NCI-H1105 treated with DMSO at 0.1 percent for 48 hours (cell line): Measurements from ENCODE around the gene CTF1.
"Not testable (repeated sequence)": the region's sequence is repeated elsewhere in the genome, so short reads cannot be mapped to it uniquely, and the experiment has no call there.

ENCODE experiments used
- DNase-seq: peaks from one replicate; lab custom pipeline; 2025; lab: John Stamatoyannopoulos, UW

The CTF1 gene

GRCh38 chr16:30888856-30889499, 7.4 kb upstream of the CTF1 start:
- no peak for DNase-seq

DNA sequence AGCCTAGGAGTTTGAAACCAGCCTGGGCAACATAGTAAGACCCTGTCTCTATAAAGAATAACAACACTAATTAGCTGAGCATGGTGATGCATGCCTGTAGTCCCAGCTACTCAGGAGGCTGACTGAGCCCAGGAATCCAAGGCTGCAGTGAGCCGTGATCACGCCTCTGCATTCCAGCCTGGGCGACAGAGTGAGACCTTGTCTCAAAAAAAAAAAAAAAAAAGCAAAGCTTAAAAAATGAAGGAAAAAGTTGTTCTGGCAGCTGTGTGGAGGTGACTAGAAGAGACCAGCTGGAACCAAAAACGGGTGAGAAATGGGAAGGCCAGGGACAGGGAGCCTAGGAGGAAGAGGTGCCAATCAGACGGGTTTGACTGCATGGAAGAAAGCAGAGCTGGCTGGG, 6.7 kb upstream of the CTF1 start:
- DNase-seq, result no peak

GRCh38 chr16:30891043-30891823, 5.2 kb upstream of the CTF1 start:
- not testable (repeated sequence) for DNase-seq

DNA sequence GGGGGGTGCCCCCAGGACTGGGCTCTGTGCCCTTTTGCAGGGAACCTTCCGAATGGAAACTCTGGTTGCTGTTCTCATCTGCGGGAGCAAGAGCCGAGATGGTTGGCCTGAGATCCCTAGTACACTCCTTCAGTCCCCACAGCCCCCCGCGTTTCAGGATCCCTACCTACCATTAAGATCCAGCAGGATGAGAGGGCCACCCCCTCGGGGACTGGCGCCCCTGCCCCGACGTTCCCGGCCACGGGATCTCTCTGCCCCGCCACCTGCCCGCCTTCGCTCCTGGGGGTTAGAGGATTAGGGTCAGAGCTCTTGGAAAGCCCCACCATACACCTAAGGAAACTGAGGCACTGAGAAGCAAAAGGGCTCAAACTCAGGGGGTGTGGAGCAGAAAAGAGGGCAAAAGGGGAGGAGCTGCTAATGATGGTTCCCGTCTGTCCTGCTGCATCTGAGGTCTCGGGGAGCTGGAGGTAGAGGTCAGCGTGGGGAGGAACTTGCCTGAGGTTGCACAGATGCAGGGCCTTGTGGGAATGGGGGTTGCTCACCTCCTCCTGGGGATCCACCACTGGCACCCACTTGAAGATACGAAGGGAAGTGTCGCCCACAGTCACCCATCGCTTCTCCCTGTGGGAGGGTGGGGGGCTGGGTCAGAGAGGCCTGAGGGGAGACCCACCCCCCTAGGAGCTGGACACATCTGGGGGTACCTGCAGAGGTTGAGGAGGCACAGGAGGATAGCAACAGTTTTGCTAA, 3.6 kb upstream of the CTF1 start:
- no peak for DNase-seq

- DNase-seq, result no peak
These were observed 3.0 kb upstream of the CTF1 start for GRCh38 chr16:30893417-30893743.

GRCh38 chr16:30893744-30894539, 2.5 kb upstream of the CTF1 start, which contains the start of gene BCL7C:
TSS of gene BCL7C (minus strand) at chr16:30894077. CDS start at chr16:30893944, 133 bp downstream.
- DNase-seq, result peak; percentile 68

- no peak for DNase-seq
These were observed 1.7 kb upstream of the CTF1 start for GRCh38 chr16:30894540-30895368.

DNA sequence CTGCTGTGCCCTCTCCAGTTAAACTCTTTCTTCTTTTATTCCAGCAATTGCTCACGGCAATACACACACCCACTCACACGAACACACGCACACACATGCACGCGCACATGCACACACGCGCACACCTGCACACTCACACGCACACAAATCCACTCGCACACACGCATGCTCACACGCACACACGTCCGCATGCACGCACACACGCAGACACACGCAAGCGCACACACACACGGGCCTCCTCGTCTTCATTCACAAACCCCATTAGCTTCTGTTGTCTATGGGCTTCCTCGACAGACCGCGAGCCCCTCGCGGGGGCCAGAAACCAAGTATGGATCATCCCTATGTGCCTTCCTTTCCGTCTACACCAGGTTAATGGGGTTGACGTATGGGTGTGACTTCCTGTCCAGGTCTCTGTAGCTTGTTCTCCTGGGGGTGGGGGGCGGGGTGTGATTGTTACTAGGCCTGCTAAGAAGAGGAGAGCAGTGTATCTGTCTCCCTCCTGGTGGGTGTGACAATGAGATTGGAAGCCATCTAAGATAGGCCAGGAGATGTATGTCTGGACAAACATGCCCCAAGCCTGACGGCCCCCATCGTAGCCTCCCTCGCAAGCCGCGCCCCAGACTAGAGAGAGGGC, 670 bp upstream of the CTF1 start:
- no peak for DNase-seq

DNA sequence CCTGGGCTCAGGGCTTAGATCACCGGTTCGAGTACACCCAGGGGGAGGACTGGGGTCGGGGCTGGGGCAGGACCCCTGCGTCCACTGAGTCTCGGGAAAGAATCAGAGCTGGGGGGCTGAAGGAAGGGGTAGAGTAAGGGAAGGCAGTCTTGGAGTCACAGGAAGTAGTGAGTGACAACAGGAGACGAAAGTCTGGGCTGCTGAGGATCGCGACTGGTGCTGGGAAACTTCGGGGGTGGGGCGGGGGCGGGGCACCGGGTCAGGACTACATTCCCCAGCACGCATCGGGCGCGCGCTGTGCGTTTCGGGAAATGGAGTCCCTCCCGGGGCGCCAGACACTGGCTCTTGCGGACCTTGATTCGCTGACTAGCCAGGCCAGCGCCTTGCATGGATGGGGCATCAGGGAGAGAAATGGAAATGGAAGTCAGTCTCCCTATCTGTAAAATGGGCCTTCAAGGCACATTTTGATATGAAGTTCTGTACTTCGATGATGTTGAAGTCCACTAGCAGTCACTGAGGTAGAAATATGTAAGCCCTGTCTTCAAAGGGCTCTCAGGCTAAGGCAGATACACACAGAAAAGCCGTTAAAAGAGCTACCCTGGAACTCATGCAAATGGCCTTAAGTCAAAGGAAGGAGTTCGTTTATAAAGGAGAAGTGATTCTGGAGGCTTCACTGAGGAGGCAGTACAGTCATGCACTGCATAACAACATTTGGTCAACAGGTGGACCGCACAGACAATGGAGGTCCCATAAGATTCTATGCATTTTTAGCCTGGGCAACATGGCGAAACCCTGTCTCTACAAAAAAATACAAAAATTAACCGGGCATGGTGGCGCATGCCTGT, 697 bp downstream of the CTF1 start:
- DNase-seq, result peak; percentile 72

GRCh38 chr16:30899794-30900193, 3.4 kb downstream of the CTF1 start:
- DNase-seq, result no peak

GRCh38 chr16:30900588-30900987, 4.2 kb downstream of the CTF1 start:
- DNase-seq, result no peak

DNA sequence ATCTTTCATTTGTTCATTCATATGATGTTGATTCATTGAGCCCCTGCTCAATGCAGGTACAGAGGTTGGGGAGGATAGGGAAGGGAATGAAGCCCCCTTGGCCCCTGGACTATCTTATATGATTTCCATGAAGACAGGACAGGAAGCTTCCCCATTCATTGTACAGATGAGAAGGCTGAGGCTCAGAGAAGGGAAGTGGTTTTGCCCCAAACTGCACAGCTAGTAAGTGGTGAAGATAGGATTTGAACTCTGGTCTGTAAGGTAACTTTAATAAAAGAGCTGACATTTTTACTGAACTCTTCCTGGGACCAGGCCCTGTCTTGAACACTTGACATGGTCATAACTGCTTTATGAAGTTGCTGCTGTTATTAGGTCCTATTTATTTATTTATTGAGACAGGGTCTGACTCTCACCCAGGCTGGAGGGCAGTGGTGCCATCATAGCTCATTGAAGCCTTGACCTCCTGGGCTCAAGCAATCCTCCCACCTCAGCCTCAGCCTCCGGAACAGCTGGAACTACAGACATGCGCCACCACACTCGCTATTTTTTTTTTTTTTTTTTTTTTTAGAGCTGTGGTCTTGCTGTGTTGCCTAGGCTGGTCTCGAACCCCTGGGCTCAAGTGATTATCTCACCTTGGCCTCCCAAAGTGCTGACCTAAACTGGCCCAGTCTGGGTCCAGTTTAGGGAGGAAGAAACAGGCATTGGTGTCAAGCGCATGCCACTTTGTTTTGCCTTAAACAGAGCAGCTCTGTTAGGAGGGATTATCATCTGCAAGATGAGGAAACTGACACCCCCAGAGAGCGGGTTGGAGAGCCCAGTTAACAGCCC, 5.0 kb downstream of the CTF1 start:
- no peak for DNase-seq

DNA sequence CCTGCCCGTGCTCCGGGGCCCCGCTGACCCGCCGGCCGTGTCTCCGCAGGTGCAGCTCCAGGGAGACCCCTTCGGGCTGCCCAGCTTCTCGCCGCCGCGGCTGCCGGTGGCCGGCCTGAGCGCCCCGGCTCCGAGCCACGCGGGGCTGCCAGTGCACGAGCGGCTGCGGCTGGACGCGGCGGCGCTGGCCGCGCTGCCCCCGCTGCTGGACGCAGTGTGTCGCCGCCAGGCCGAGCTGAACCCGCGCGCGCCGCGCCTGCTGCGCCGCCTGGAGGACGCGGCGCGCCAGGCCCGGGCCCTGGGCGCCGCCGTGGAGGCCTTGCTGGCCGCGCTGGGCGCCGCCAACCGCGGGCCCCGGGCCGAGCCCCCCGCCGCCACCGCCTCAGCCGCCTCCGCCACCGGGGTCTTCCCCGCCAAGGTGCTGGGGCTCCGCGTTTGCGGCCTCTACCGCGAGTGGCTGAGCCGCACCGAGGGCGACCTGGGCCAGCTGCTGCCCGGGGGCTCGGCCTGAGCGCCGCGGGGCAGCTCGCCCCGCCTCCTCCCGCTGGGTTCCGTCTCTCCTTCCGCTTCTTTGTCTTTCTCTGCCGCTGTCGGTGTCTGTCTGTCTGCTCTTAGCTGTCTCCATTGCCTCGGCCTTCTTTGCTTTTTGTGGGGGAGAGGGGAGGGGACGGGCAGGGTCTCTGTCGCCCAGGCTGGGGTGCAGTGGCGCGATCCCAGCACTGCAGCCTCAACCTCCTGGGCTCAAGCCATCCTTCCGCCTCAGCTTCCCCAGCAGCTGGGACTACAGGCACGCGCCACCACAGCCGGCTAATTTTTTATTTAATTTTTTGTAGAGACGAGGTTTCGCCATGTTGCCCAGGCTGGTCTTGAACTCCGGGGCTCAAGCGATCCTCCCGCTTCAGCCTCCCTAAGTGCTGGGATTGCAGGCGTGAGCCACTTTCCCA, 5.9 kb downstream of the CTF1 start:
- DNase-seq, result peak; percentile 14

DNA sequence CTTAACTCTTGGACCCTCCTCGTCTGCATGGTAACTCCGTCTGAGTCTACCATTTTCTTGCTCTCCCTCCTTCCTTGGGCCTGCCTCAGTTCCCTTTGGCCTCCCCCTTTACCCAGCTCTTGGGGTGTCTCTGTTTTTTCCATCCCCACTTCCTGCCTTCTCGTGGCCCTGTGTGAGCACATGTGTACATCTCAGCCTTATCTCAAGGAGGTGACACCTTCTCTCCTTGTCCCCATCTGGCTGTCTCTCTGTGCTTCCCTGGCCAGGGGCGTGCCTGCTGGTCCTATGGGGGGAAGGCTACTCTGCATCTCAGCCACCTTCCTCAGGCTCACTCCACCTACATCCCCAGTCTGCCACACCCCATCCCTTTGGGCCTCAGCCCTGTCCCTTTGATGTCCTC, 6.6 kb downstream of the CTF1 start:
- no peak for DNase-seq

- no peak for DNase-seq
These were observed 7.2 kb downstream of the CTF1 start for GRCh38 chr16:30903596-30903995.

DNA sequence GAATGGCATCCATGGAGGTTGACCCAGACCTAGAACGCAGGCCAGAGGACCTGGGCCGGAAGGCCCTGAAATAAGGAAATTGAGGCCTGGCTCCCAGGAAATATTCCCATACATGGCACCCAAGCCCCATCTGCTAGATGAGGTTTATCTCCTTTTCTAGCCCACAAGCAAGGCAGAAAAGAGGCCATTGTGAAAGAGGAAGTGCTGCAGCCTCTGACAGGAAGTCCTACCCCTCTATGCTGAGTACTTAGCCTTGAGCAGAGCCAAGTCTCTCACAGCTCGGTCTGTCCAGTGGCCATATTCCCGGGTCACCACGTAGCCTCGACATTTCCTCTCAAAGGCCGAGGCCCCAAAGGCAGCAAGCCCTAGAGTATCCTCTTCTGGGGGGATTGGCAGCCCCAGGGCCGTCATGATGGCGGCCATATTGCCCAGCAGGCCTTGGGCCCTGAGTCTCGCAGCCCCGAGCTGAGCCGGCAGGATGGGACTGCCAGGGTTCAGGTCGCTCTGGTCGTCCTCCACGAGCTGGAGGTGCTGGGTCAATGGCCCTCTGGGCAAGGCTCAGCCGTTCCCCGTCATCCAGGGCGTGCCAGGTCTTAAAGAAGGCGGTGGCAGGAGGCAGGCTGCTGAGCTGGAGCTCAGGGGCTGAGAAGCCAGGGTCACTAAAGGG, 7.8 kb downstream of the CTF1 start:
- DNase-seq, result no peak

DNA sequence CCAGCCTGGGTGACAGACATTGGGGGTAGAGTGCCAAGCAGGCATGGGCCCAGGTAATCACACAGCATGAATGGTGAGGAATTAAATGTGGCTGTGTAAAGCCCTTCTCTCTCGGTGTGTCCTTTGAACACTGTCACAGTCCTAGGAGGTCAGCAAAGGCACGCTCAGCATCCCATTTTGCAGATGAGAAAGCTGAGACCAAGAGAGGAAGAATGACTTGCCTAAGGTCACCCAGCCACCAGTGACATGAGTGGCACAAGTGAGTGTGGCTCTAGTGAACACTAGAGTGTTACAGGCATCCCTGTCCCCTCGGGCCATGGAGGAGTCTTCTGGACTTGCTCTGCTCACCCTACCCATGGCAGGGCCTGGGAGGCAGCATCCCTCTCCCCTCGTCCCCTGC, 10.7 kb downstream of the CTF1 start:
- no peak for DNase-seq
